A673 (cell line): ENCODE measurements around the gene ANKRD9. TPM values are rescaled to one million over a fixed set of nuclear protein-coding genes. Genes with fewer than 3 reads are reported as not detected.
A peak's percentile ranks its signal among the peaks of the same experiment; 100 is the strongest.

ENCODE experiments used
- BruUV-seq: library from RNA; stranded (reverse); fragments of 400-500 nt; replicated peaks from 2 replicates; lab custom pipeline; 2021; lab: Mats Ljungman, UMichigan
- CTCF ChIA-PET: fragments of 300-600 bp; sonication (Branson Sonifier 250); formaldehyde crosslinking; loops from one replicate; lab custom pipeline; 2022; ENCODE audit warnings: antibody characterized with exemption; lab: Charles Lee
- POLR2A ChIA-PET: fragments of 300-600 bp; sonication (Branson Sonifier 250); formaldehyde crosslinking; loops from one replicate; lab custom pipeline; 2022; ENCODE audit warnings: antibody characterized with exemption; ENCODE audit not compliant: low non-redundant PET; lab: Charles Lee
- DNase-seq: peaks from one replicate; pipeline ENCODE4 v3.0.0-alpha.2; 2015; ENCODE audit warnings: low spot score
- H3K27ac ChIP-seq: fragments of 200-600 bp; sonication (generic); 2 replicates; pipeline ENCODE4 v1.5.1; 2016; ENCODE audit warnings: mixed run types, low read depth, mild to moderate bottlenecking, mixed read lengths, antibody characterized with exemption, low read length; ENCODE audit not compliant: poor library complexity, severe bottlenecking
- H3K27me3 ChIP-seq: fragments of 200-600 bp; sonication (generic); replicated peaks from 2 replicates; pipeline ENCODE4 v1.6.1; 2017; ENCODE audit warnings: mixed run types, low read depth, mild to moderate bottlenecking, mixed read lengths, antibody characterized with exemption, low read length; ENCODE audit not compliant: insufficient read depth, poor library complexity
- H3K36me3 ChIP-seq: fragments of 200-600 bp; sonication (generic); 2 replicates; pipeline ENCODE4 v1.6.1; 2016; ENCODE audit warnings: mixed run types, mild to moderate bottlenecking, mixed read lengths, antibody characterized with exemption, low read length; ENCODE audit not compliant: insufficient read depth, poor library complexity, severe bottlenecking
- H3K4me1 ChIP-seq: fragments of 200-600 bp; sonication (generic); 2 replicates; pipeline ENCODE4 v1.6.1; 2017; ENCODE audit warnings: mixed run types, mild to moderate bottlenecking, mixed read lengths, antibody characterized with exemption, low read length; ENCODE audit not compliant: insufficient read depth, poor library complexity, severe bottlenecking
- H3K4me3 ChIP-seq: fragments of 200-600 bp; sonication (generic); 2 replicates; pipeline ENCODE4 v1.5.1; 2016; ENCODE audit warnings: low read depth, mixed run types, mild to moderate bottlenecking, mixed read lengths, low read length; ENCODE audit not compliant: poor library complexity, severe bottlenecking
- H3K9me3 ChIP-seq: fragments of 200-600 bp; sonication (generic); 2 replicates; pipeline ENCODE4 v1.6.1; 2016; ENCODE audit warnings: mixed run types, low read depth, mild to moderate bottlenecking, mixed read lengths, antibody characterized with exemption, low read length; ENCODE audit not compliant: poor library complexity, severe bottlenecking
- EZH2 ChIP-seq: fragments of 200-600 bp; sonication (generic); IDR thresholded peaks from 2 replicates; pipeline ENCODE4 v1.6.1; 2017; ENCODE audit warnings: borderline replicate concordance, low read depth, mild to moderate bottlenecking, mixed read lengths, antibody characterized with exemption, low read length; ENCODE audit not compliant: poor library complexity, severe bottlenecking
- intact Hi-C: fragments of 100-400 bp; cut with micrococcal nuclease; formaldehyde crosslinking; loops from one replicate; pipeline ENCODE4 v1.10.0; 2022; ENCODE audit not compliant: unreplicated experiment
- total RNA-seq: library from RNA; stranded (reverse); gene quantifications from 2 replicates; pipeline ENCODE4 v1.2.3, GENCODE V29; 2021
- TF ChIP-seq, protein P1 (sequence below): fragments of 300-800, 200-600 bp; sonication (generic); conservative IDR thresholded peaks from 2 replicates; pipeline ENCODE4 v1.5.1; 2017; ENCODE audit warnings: low read depth, mild to moderate bottlenecking, antibody characterized with exemption, low read length, moderate library complexity, mixed read lengths

The ANKRD9 gene
- total RNA-seq, 1 experiment from 2014 or later: 28.0 TPM

DNA sequence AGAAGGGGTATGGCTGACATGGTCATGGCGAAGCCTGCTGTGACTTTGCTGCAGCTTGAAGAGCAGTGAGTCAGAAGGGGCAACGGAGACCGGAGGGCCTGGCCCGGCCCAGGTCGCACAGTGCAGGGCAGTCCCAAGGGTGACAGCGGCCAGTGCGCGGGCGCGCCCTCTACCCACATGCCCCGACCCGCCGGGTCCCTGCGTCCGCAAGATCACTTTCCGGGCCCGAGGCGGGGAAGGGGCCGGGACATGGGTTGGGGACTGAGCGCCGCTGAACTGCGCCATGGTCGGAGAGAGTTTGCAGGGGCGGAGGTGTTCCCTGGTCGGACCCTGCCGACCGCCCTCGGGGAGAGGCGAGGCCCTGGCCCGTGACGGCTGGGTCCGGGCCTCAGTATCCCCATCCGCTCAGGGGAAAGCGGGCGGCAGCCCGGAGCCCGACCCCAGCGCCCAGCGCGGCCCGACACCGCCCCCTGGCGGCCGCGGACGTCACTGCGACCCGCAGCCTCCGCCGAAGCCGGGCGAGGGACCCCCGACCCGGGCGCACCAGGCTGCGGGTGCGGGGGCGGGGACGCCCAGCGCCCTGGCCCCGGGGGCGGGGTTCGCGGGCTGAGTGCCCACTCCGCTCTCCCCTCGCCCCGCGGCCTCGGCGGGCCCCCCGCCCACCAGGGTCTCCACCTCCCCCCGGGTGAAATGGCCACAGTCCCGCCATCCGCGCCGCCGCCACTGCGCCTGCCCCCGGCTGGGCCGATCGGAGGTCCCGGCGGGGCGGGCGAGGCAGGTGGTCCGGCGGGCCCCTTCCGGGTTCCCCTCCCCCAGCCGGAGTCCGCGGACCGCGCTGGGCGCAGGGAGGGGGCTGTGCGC, 7.2 kb upstream of the ANKRD9 start:
- TF ChIP-seq EZH2: no peak
- TF ChIP-seq, protein P1, sequence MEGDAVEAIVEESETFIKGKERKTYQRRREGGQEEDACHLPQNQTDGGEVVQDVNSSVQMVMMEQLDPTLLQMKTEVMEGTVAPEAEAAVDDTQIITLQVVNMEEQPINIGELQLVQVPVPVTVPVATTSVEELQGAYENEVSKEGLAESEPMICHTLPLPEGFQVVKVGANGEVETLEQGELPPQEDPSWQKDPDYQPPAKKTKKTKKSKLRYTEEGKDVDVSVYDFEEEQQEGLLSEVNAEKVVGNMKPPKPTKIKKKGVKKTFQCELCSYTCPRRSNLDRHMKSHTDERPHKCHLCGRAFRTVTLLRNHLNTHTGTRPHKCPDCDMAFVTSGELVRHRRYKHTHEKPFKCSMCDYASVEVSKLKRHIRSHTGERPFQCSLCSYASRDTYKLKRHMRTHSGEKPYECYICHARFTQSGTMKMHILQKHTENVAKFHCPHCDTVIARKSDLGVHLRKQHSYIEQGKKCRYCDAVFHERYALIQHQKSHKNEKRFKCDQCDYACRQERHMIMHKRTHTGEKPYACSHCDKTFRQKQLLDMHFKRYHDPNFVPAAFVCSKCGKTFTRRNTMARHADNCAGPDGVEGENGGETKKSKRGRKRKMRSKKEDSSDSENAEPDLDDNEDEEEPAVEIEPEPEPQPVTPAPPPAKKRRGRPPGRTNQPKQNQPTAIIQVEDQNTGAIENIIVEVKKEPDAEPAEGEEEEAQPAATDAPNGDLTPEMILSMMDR: peak; percentile 56
- intact Hi-C loops: loop anchor here (1.0 to 5.0 kb wide), 2 partner anchors 78 to 199 kb away; partner anchors contain the start of gene ZNF839
- CTCF ChIA-PET: interaction anchor here (0.5 to 1.2 kb wide), 4 partner anchors 78 to 470 kb away, joined by 3 to 12 read pairs (median 6); no protein-coding TSS in a partner anchor
- peak; percentile 47 for DNase-seq
- Histone ChIP-seq H3K4me1 (peaks cover 5% of the 10 kb centered on the region), H3K27me3 (no peaks in the 10 kb centered on the region), H3K36me3 (no peaks in the 10 kb centered on the region), H3K4me3 (peak overlapping the region; percentile 67), H3K9me3 (no peaks in the 10 kb centered on the region), H3K27ac (peak overlapping the region; percentile 80)
- no TSS peak for BruUV-seq
- POLR2A ChIA-PET: no interaction called here

DNA sequence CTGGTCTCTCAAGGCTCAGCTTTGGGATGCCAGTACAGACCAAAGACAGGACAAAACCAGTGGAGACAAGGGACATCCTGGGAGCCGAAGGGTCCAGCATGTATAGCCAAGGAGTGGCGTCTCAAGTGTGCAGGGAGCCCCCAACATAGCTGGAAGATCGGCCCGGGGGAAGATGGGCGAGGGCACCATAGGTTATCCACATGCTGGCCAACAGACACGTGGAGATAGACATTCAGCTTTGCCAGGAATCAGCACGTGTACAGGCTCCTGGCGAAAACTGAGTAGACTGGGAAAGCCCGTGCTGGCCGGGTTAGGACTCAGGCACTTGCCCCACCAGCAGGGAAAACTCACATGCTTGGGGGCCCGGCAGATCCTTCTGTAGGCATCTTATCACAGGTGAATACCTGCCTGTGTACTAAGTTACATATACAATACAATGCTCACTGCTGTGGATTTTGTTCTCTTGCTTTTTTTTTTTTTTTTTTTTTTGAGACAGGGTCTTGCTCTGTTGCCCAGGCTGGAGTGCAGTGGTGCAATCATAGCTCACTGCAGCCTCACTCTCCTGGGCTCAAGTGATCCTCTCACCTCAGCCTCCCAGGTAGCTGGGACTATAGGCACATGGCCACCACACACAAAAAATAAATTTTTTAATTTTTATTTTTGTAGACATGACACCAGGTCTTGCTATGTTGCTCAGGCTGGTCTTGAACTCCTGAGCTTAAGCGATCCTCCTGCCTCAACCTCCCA, 5.6 kb upstream of the ANKRD9 start:
- Histone ChIP-seq H3K4me3 (no peak overlapping the region), H3K4me1 (peaks cover 10% of the 10 kb centered on the region), H3K27ac (no peak overlapping the region), H3K27me3 (no peaks in the 10 kb centered on the region), H3K36me3 (no peaks in the 10 kb centered on the region), H3K9me3 (no peaks in the 10 kb centered on the region)
- no peak for DNase-seq
- ChIA-PET CTCF (no interaction called here), POLR2A (no interaction called here)
- TF ChIP-seq EZH2: no peak
- TF ChIP-seq, protein P1: no peak
- intact Hi-C loops: loop anchor here (5.0 kb wide), 1 partner anchor 198 kb away; the partner anchor contains the start of gene ZNF839
- no TSS peak for BruUV-seq

DNA sequence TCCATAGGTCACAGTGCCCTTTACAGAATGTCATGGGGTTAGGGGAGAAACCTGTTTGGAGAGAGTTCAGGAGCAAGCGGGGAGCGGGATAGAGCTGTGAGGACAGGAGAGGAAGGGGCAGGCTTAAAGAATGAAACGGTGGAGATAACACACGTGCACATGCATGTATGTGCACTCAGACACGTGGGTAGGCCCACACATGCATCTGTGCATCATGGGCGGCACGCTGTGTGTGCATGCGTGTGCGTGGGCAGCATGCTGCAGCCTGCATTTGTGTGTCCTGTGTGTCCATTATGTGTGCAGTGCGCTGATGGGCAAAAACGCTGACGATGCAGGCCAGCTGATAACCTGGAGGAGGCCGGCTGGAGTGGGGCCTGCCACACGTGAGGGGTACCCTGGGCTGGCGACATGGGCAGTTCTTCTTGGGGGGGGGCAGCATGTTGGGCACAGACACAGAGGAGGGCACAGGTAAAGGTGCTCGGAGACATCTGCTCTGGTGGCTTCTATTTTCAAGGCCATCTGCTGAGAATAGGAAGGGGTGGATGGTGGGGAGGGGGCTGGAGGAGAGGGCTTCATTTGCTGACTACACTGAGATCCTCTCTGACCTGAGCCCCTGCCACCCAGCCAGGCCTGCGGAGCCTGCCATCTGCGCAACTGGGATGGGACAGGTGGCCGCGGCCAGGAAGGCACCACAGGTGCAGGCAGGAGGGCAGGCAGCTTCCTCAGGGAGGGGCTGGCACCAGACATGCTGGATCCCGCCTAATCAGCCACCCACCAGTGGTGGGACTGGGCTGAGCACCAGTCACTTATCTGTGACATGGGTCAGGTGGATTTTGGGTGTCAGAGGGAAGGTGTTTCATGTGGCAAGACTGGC, 4.6 kb upstream of the ANKRD9 start:
- no TSS peak for BruUV-seq
- intact Hi-C loops: no loop called here
- no peak for DNase-seq
- Histone ChIP-seq H3K9me3 (no peaks in the 10 kb centered on the region), H3K27ac (no peak overlapping the region), H3K36me3 (no peaks in the 10 kb centered on the region), H3K27me3 (no peaks in the 10 kb centered on the region), H3K4me1 (peaks cover 13% of the 10 kb centered on the region), H3K4me3 (no peak overlapping the region)
- POLR2A ChIA-PET: no interaction called here
- TF ChIP-seq, protein P1: no peak
- no peak for TF ChIP-seq EZH2
- CTCF ChIA-PET: no interaction called here
